IMR-90 (cell line): ENCODE results near the gene TNP1. TPM values are rescaled to one million over a fixed set of nuclear protein-coding genes. Genes with fewer than 3 reads are reported as not detected.

ENCODE experiments used
- ATAC-seq: fragments of 200-7000 bp; cut with Tn5 transposase; 2 replicates; pipeline ENCODE4 v1.9.1; 2020; ENCODE audit warnings: low read depth, mild to moderate bottlenecking, moderate library complexity
- BruUV-seq: library from RNA; stranded (reverse); fragments of 400-500 nt; replicated peaks from 2 replicates; lab custom pipeline; 2021; lab: Mats Ljungman, UMichigan
- CTCF ChIA-PET: fragments of 300-600 bp; formaldehyde crosslinking; extraction: SDS; loops from one replicate; lab custom pipeline; 2021; ENCODE audit warnings: antibody characterized with exemption; lab: Yijun Ruan, JAX
- POLR2A ChIA-PET: fragments of 300-600 bp; sonication (Branson Sonifier 250); formaldehyde crosslinking; loops from one replicate; lab custom pipeline; 2022; ENCODE audit warnings: antibody characterized with exemption; ENCODE audit not compliant: unreplicated experiment; lab: Charles Lee
- DNase-seq: peaks from one replicate; pipeline ENCODE4 v3.0.0; 2013
- H2AFZ ChIP-seq: replicated peaks from 2 replicates; pipeline ENCODE3; 2013; ENCODE audit warnings: low read length, mild to moderate bottlenecking; ENCODE audit not compliant: poor library complexity
- H2AK5ac ChIP-seq: 2 replicates; pipeline ENCODE4 v1.6.1; 2013; ENCODE audit warnings: low read depth, low read length, inconsistent platforms
- H2AK9ac ChIP-seq: replicated peaks from 2 replicates; pipeline ENCODE3; 2013; ENCODE audit warnings: mild to moderate bottlenecking, low read depth, low read length, moderate library complexity; ENCODE audit not compliant: poor library complexity
- H2BK120ac ChIP-seq: 2 replicates; pipeline ENCODE4 v1.6.1; 2013; ENCODE audit warnings: low read depth, low read length, inconsistent platforms
- H2BK15ac ChIP-seq: 3 replicates; pipeline ENCODE4 v1.6.1; 2013; ENCODE audit warnings: low read depth, low read length, inconsistent platforms
- H2BK20ac ChIP-seq: 2 replicates; pipeline ENCODE4 v1.6.1; 2013; ENCODE audit warnings: low read depth, mild to moderate bottlenecking, inconsistent platforms, low read length, moderate library complexity
- H2BK5ac ChIP-seq: 2 replicates; pipeline ENCODE4 v1.6.1; 2013; ENCODE audit warnings: mild to moderate bottlenecking, low read depth, low read length, inconsistent platforms; ENCODE audit not compliant: poor library complexity, severe bottlenecking
- H3K14ac ChIP-seq: replicated peaks from 2 replicates; pipeline ENCODE4 v1.6.1; 2013; ENCODE audit warnings: low read depth, low read length, inconsistent platforms
- H3K18ac ChIP-seq: 2 replicates; pipeline ENCODE4 v1.6.1; 2013; ENCODE audit warnings: low read depth, low read length, control low read depth
- H3K23ac ChIP-seq: 2 replicates; pipeline ENCODE4 v1.6.1; 2013; ENCODE audit warnings: low read depth, low read length, inconsistent platforms
- H3K27ac ChIP-seq: 2 replicates; pipeline ENCODE4 v1.5.1; 2013; ENCODE audit warnings: mild to moderate bottlenecking, control low read depth, low read length; ENCODE audit not compliant: insufficient read depth
- H3K27me3 ChIP-seq: 2 replicates; pipeline ENCODE4 v1.6.1; 2013; ENCODE audit warnings: low read length; ENCODE audit not compliant: control insufficient read depth, insufficient read depth
- H3K36me3 ChIP-seq: 2 replicates; pipeline ENCODE4 v1.6.1; 2013; ENCODE audit warnings: low read length, mixed read lengths; ENCODE audit not compliant: control insufficient read depth, insufficient read depth
- H3K4ac ChIP-seq: 2 replicates; pipeline ENCODE4 v1.6.1; 2013; ENCODE audit warnings: low read depth, low read length, inconsistent platforms
- H3K4me1 ChIP-seq: 2 replicates; pipeline ENCODE4 v1.6.1; 2013; ENCODE audit warnings: low read length, mixed read lengths; ENCODE audit not compliant: control insufficient read depth, insufficient read depth
- H3K4me2 ChIP-seq: 2 replicates; pipeline ENCODE4 v1.6.1; 2013; ENCODE audit warnings: low read depth, mild to moderate bottlenecking, control low read depth, low read length, moderate library complexity
- H3K4me3 ChIP-seq: 2 replicates; pipeline ENCODE4 v1.5.1; 2013; ENCODE audit warnings: low read depth, mild to moderate bottlenecking, control low read depth, low read length, moderate library complexity; ENCODE audit not compliant: insufficient read depth
- H3K56ac ChIP-seq: 2 replicates; pipeline ENCODE4 v1.6.1; 2013; ENCODE audit warnings: low read length, inconsistent platforms; ENCODE audit not compliant: insufficient read depth; ENCODE audit errors: extremely low read depth
- H3K79me1 ChIP-seq, 2 experiments: 2 replicates each; pipeline ENCODE4 v1.6.1; 2013; ENCODE audit warnings: low read length in 2 of 2, inconsistent platforms in 1 of 2, low read depth in 1 of 2
- H3K9ac ChIP-seq: 2 replicates; pipeline ENCODE4 v1.6.1; 2013; ENCODE audit warnings: low read depth, low read length, control low read depth
- H3K9me1 ChIP-seq: 2 replicates; pipeline ENCODE4 v1.6.1; 2013; ENCODE audit warnings: low read length, inconsistent platforms; ENCODE audit not compliant: insufficient read depth
- H3K9me3 ChIP-seq: 2 replicates; pipeline ENCODE4 v1.6.1; 2013; ENCODE audit warnings: low read length; ENCODE audit not compliant: control insufficient read depth, insufficient read depth
- H4K20me1 ChIP-seq: 2 replicates; pipeline ENCODE4 v1.6.1; 2013; ENCODE audit warnings: low read length, inconsistent platforms; ENCODE audit not compliant: insufficient read depth
- H4K5ac ChIP-seq: 2 replicates; pipeline ENCODE4 v1.6.1; 2013; ENCODE audit warnings: mild to moderate bottlenecking, low read depth, low read length, control low read depth
- H4K8ac ChIP-seq, 2 experiments: 2 replicates each; pipeline ENCODE4 v1.6.1; 2013; ENCODE audit warnings: low read depth in 2 of 2, low read length in 2 of 2, control low read depth in 1 of 2, inconsistent platforms in 1 of 2
- H4K91ac ChIP-seq: 2 replicates; pipeline ENCODE4 v1.6.1; 2013; ENCODE audit warnings: low read depth, low read length, inconsistent platforms; ENCODE audit not compliant: insufficient read depth
- CEBPB ChIP-seq: IDR thresholded peaks from 2 replicates; pipeline ENCODE4 v1.6.1; 2012; ENCODE audit warnings: low read depth, low read length, improper control_type of control experiment
- CTCF ChIP-seq: conservative IDR thresholded peaks from 2 replicates; pipeline ENCODE4 v1.5.1; 2012; ENCODE audit warnings: mild to moderate bottlenecking, low read depth, low read length, improper control_type of control experiment
- MAFK ChIP-seq: IDR thresholded peaks from 2 replicates; pipeline ENCODE4 v1.6.1; 2012; ENCODE audit warnings: low read depth, low read length, improper control_type of control experiment
- MAZ ChIP-seq: IDR thresholded peaks from 2 replicates; pipeline ENCODE4 v1.6.1; 2012; ENCODE audit warnings: low read depth, mild to moderate bottlenecking, low read length, improper control_type of control experiment, moderate library complexity, borderline replicate concordance
- MXI1 ChIP-seq: IDR thresholded peaks from 2 replicates; pipeline ENCODE4 v1.6.1; 2012; ENCODE audit warnings: low read depth, mild to moderate bottlenecking, low read length, moderate library complexity, borderline replicate concordance
- POLR2A ChIP-seq: IDR thresholded peaks from 2 replicates; pipeline ENCODE4 v1.6.1; 2012; ENCODE audit warnings: mild to moderate bottlenecking, low read depth, low read length
- RFX5 ChIP-seq: IDR thresholded peaks from 2 replicates; pipeline ENCODE4 v1.8.0; 2012; ENCODE audit warnings: low read depth, mild to moderate bottlenecking, low read length, moderate library complexity
- SMC3 ChIP-seq: fragments of 150-350 bp; IDR thresholded peaks from 2 replicates; pipeline ENCODE4 v1.6.1; 2016; ENCODE audit warnings: low read depth, mild to moderate bottlenecking, antibody characterized with exemption, low read length, moderate library complexity
- USF2 ChIP-seq: fragments of 150-350 bp; IDR thresholded peaks from 2 replicates; pipeline ENCODE4 v1.6.1; 2017; ENCODE audit warnings: mild to moderate bottlenecking, antibody characterized with exemption, low read length, low read depth
- WGBS, 2 experiments: methylation state at CpG; one replicate each; pipeline versions ENCODE4 v1.1.5 to v1.1.7; 2013; ENCODE audit warnings: missing lambda C conversion rate in 2 of 2; ENCODE audit not compliant: insufficient read length in 1 of 2; ENCODE audit errors: extremely low coverage in 2 of 2; 5-methylcytosine and 5-hydroxymethylcytosine counted together
- dilution Hi-C: fragments of 300-500 bp; cut with HindIII; formaldehyde crosslinking; loops from one replicate; pipeline ENCODE4 v1.14.3; 2018; ENCODE audit warnings: low sequenced_read_pairs; ENCODE audit not compliant: unreplicated experiment
- in situ Hi-C: fragments of 300-500 bp; cut with MboI; formaldehyde crosslinking; loops from 3 replicates; pipeline ENCODE4 v1.14.3; 2019; ENCODE audit warnings: low sequenced_read_pairs, inconsistent platforms, mixed read lengths
- intact Hi-C: fragments of 100-400 bp; cut with micrococcal nuclease; formaldehyde crosslinking; loops from 2 replicates; pipeline ENCODE4 v1.10.0; 2022
- polyA plus RNA-seq, 3 experiments: library from polyadenylated mRNA; depleted of rRNA; stranded (reverse); fragments of >200 nt; gene quantifications; 2 replicates each; pipeline ENCODE4 v1.2.3, GENCODE V29; 2012; ENCODE audit warnings: low replicate concordance in 1 of 3
- total RNA-seq: library from RNA; depleted of rRNA; stranded (reverse); fragments of >200 nt; gene quantifications from 2 replicates; pipeline ENCODE4 v1.2.3, GENCODE V29; 2012

Gene TNP1
- total and polyA plus RNA-seq, 2 of the 4 experiments (the other 2 are of a cell fraction), result not detected

GRCh38 chr2:216880509-216881184 lies 20.8 kb upstream of the TNP1 start:
- no TSS peak for BruUV-seq
- peak overlapping the region; percentile 58; the same call in 1 of the 2 replicates for H3K56ac ChIP-seq
- intact Hi-C loops, result loop anchor here (5.0 to 10.0 kb wide), 2 partner anchors 167 to 284 kb away; no protein-coding TSS in a partner anchor

More at GRCh38 chr2:216880509-216881184, 20.8 kb upstream of the TNP1 start:
- H3K18ac ChIP-seq, result peak overlapping the region; percentile 97
- H2AK9ac ChIP-seq, result peak overlapping the region; percentile 3
- peak overlapping the region; percentile 94 for H2BK20ac ChIP-seq
- H3K4me1 ChIP-seq, result peaks cover 15% of the 10 kb centered on the region
- H3K27me3 ChIP-seq, result no peaks in the 10 kb centered on the region
- no peaks in the 10 kb centered on the region for H3K9me3 ChIP-seq
- peak overlapping the region; percentile 93 to 98 for H4K8ac ChIP-seq
- ChIA-PET POLR2A (no interaction called here), CTCF (no interaction called here)
- H3K4me3 ChIP-seq, result no peak overlapping the region
- H3K4me2 ChIP-seq, result no peak overlapping the region
- H2AFZ ChIP-seq, result peak overlapping the region; percentile 5
- H3K9me1 ChIP-seq, result peaks cover 7% of the 10 kb centered on the region
- no peaks in the 10 kb centered on the region for H3K36me3 ChIP-seq
- peak overlapping the region; percentile 91 for H3K27ac ChIP-seq
- ATAC-seq (peak; percentile 90), DNase-seq (peak; percentile 86)
- H3K79me1 ChIP-seq, result no peaks in the 10 kb centered on the region
- peak overlapping the region; percentile 91 for H4K5ac ChIP-seq
- H3K4ac ChIP-seq, result peak overlapping the region; percentile 98
- peak overlapping the region; percentile 52 for H3K9ac ChIP-seq
- peak overlapping the region; percentile 98 for H4K91ac ChIP-seq
- dilution Hi-C loops (no loop called here), in situ Hi-C loops (no loop called here)
- H3K23ac ChIP-seq, result peak overlapping the region; percentile 69; the same call in 1 of the 2 replicates
- H2AK5ac ChIP-seq, result peak overlapping the region; percentile 97
- WGBS, 2 experiments, result no CpG with 5 or more reads among the region's 7 CpGs
- H3K14ac ChIP-seq, result peak overlapping the region; percentile 92
- H2BK5ac ChIP-seq, result peak overlapping the region; percentile 44
- H4K20me1 ChIP-seq, result no peaks in the 10 kb centered on the region
- TF ChIP-seq MAZ (peak; percentile 85; the same call in 1 of the 2 replicates), MAFK (no peak), MXI1 (no peak), CTCF (no peak), CEBPB (peak; percentile 17; the same call in 1 of the 2 replicates), POLR2A (no peak), USF2 (no peak), RFX5 (no peak), SMC3 (no peak)
- H2BK15ac ChIP-seq, result peak overlapping the region; percentile 94; the same call in 2 of the 3 replicates
- H2BK120ac ChIP-seq, result peak overlapping the region; percentile 98
